Mesangial cell (primary cell): ENCODE results near the gene MAPK7. TPM values are rescaled to one million over a fixed set of nuclear protein-coding genes. Genes with fewer than 3 reads are reported as not detected.

Source experiments
- total RNA-seq: library from RNA; depleted of rRNA; stranded (reverse); fragments of >200 nt; gene quantifications from 2 replicates; pipeline ENCODE4 v1.2.3, GENCODE V29; 2015

Gene MAPK7
- 12.7 and 17.1 TPM in 2 replicates for total RNA-seq

GRCh38 chr17:19378416-19379360 lies at the start of gene MAPK7:
Gene MAPK7, plus strand, starts transcription at chr17:19378498. Its CDS starts 403 bp downstream, at chr17:19378901.

GRCh38 chr17:19362277-19363113 lies 15.8 kb upstream of the MAPK7 start, which contains the start of gene B9D1:
Gene B9D1, minus strand, starts transcription at chr17:19362723. Its CDS starts 154 bp downstream, at chr17:19362569.

GRCh38 chr17:19386974-19387920 lies 8.9 kb downstream of the MAPK7 start, which contains the start of gene MFAP4:
Gene MFAP4, minus strand, starts transcription at chr17:19387190. Its CDS starts 35 bp downstream, at chr17:19387155.

GRCh38 chr17:19410875-19411620 lies 32.8 kb downstream of the MAPK7 start, which contains the start of gene RNF112:
Gene RNF112, plus strand, starts transcription at chr17:19411232. Its CDS starts 177 bp downstream, at chr17:19411409.

Other genes starting within 250 kb of the MAPK7 start
- 16.9 and 26.9 TPM in 2 replicates for gene EPN2, start 141.1 kb upstream of the MAPK7 start, total RNA-seq
- gene B9D1, start 15.8 kb upstream of the MAPK7 start, total RNA-seq, result 28.2 and 43.4 TPM in 2 replicates
- gene MFAP4, start 8.7 kb downstream of the MAPK7 start, total RNA-seq, result 0.33 and 17.1 TPM in 2 replicates
- gene RNF112, start 32.7 kb downstream of the MAPK7 start, total RNA-seq, result under 0.01 and 0.13 TPM in 2 replicates
- 0.33 and 3.7 TPM in 2 replicates for gene SLC47A1, start 155.4 kb downstream of the MAPK7 start, total RNA-seq